Measurements from ENCODE around the gene GNA15.

DNA sequence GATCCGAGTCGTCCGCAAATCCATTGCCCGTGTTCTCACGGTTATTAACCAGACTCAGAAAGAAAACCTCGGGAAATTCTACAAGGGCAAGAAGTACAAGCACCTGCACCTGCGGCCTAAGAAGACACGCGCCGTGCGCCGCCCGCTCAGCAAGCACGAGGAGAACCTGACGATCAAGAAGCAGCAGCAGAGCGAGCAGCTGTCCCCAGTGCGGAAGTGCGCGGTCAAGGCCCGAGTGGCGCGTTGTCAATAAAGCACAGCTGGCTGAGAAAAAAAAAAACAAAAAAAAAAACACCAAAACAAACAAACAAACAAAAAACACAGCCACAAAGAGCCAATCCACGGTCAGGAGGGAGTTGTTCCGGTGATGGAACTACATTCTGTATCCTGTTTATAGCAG lies 4.7 kb upstream of the GNA15 start:
- TF ChIP-seq POLR2A (IDR thresholded peaks at IDR 0.05) = no peak
- TF ChIP-seq, protein P1, sequence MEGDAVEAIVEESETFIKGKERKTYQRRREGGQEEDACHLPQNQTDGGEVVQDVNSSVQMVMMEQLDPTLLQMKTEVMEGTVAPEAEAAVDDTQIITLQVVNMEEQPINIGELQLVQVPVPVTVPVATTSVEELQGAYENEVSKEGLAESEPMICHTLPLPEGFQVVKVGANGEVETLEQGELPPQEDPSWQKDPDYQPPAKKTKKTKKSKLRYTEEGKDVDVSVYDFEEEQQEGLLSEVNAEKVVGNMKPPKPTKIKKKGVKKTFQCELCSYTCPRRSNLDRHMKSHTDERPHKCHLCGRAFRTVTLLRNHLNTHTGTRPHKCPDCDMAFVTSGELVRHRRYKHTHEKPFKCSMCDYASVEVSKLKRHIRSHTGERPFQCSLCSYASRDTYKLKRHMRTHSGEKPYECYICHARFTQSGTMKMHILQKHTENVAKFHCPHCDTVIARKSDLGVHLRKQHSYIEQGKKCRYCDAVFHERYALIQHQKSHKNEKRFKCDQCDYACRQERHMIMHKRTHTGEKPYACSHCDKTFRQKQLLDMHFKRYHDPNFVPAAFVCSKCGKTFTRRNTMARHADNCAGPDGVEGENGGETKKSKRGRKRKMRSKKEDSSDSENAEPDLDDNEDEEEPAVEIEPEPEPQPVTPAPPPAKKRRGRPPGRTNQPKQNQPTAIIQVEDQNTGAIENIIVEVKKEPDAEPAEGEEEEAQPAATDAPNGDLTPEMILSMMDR (IDR thresholded peaks at IDR 0.05) = no peak
